HG03432 (cell line): ENCODE results near the gene ABRACL.

ENCODE experiments used
- ATAC-seq: cut with Tn5 transposase; IDR thresholded peaks from one replicate; pipeline ENCODE4 v1.9.1; 2021; ENCODE audit warnings: mild to moderate bottlenecking, moderate library complexity; ENCODE audit not compliant: unreplicated experiment

The ABRACL gene

DNA sequence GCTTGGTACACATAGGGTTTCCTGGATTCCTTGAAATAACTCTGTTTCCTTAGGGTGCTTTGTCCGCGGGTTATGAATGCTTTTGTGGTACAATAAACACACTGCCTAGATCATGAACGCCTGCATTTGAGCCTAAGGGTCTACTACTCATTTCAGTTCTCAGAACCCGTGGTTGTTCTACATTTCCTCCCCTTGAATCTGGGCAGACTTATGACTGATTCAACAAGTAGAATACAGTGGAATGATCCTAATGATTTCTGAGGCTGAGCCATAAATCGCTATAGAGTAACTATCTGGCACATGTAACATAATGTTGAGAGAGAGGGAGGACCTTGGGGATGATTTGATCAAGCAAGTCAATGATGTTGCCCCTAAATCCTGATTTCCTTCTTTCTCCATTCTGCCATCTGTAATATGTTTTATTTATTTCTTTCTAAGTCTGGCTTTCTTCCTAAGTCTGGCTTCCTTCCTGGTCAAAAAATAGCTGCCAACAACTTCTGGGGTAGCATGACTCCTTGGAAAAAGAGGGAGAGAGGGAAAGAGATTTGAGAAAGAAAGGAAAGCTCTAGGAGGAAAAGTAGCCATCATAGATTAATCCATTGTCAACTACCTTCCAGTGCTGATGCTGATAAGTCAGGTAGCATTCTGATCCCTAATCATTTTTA, 23.0 kb downstream of the ABRACL start:
- no peak for ATAC-seq

DNA sequence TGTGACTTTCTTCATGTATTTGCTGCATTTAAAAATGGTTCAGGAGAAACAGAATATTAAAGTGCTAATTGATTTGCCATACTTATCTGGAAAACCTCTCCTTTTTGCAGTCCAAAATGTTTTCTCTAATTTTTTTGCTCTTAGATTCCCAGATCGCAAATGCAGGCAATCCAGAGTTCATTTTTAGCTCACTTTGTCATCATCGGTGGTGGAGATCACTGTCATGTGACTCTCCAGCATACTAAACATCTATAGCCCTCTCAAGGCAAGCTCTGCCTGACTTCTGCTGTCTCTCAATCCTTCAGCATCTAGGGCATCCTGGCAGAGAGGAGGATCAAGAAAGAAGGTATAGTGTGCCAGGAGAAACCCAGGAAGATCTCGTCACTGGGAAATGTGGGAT, 24.8 kb downstream of the ABRACL start:
- ATAC-seq, result no peak

DNA sequence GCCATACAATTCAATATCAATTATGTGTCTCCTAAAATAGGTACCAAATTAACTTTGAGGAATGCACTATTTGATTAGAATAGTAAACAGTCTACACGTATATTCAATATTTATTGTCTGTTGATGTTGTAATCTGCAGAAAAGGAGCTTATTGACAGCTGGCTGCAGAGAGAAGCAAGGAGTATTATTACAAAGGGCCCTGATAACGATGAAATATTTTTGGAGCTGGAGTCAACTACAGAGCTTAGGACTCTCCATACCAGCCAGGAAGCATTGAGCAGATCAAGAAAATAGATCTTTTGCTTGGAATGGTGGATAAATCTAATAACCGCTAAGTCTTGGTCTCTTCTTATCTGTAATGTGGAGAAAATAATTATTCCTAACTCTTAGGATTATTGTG, 25.5 kb downstream of the ABRACL start:
- ATAC-seq, result no peak

DNA sequence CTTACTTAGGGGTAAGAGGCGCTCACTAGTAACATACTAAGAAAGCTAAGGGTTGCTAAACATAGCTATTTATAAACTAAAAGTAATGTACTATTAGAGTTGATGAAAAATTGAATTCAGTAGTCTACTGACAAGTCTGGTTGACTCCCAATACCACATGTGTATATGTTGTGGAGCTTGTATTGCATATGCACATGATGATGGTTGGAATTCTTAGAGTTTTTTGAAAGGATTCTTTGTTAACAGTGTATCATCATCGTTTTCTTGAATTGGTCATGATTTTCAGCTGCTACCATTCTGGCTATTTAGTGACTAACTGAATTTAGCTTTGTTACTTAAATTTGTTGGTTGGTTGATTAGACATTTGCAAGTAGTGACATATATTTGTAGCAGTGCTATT, 27.2 kb downstream of the ABRACL start:
- no peak for ATAC-seq

DNA sequence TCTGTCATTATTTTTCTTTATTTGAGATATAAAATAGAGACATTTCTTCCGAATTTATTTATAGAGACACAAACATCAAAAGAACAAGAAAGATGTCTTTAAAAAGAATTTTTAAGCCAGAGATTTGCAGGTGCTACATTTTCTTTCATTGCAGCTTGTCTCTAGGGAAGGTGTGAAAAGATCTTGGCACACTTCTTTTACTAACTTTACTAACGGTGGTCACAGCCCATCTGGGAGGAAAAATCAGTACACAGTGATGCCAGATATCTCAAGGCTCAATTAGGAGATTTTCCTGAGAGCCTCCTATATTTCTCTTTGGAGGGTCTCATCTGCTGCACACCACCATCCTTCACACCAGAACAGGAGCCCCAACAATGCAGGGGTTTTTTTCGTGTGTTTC, 29.5 kb downstream of the ABRACL start:
- no peak for ATAC-seq

DNA sequence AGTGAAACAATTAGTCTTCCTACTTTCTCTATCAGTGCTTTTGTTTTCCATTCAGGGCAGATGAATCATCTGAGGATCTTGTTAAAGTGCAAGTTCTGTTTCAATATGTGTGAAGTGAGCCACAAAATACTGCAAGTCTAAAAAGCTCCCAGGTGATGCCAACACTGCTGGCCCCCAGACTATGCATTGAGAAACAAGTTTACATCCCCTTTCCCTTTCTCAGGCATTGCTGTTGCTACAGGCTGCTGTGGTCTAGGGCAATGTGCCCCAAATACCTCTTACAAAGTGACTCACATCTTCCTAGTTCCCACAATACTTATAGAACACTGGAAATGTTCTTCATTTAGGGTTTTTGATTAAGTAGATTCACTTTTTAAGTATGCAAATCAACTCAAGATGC, 31.8 kb downstream of the ABRACL start:
- ATAC-seq, result no peak

DNA sequence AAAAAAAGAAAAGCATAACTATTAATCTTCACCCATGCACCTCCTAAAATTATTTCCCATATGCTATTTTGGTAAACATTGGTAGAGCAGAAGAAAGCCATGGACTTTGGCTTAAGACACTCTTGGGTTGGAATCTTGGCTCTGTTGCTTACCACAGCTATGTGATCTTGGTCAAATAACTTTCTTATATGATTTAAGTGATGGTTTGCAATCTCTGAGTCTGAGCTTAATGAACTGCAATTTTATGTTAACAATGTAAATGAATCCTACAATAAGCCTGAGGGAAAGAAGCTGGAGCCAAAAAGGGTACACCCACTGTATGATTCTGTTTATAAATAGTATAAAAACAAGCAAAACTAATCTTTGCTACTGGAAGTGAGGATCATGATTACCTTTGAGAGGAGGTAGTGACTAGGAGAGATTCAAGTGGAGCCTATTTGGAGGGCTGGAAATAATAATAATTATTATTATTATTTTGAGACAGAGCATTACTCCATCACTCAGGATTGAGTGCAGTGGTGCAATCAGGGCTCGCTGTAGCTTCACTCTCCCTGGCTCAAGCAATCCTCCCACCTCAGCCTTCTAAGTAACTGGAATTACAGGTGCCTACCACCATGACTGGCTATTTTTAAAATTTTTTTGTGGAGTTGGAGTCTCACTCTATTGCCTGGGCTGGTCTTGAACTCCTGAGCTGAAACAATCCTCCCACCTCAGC, 34.5 kb downstream of the ABRACL start:
- no peak for ATAC-seq

DNA sequence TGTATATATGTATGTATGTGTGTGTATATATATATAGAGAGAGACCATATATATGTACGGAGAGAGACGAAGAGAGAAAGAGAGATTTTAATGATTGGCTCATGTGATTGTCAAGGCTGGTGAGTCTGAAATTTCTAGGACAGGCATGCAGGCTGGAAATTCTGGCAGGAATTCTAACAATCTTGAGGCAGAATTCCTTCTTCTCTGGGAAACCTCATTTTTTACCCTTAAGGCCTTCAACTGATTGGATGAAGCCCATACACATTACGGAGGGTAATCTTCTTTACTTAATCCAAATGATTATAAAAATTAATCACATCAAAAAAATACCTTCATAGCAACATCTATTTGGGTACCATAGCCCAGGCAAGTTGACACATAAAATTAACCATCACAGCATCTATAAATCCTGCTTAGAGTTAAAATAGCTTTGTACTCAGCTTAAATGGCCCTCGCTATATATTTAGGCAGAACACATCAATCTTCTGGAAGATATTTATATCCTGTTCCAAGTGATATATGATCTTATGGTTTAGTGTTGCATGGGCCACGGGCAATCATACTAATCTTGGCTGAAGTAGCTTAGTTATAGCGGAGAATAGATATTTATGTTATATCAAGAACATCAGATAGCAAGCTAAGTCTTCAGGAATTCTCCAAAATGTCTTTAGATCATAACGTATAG, 36.6 kb downstream of the ABRACL start:
- no peak for ATAC-seq

DNA sequence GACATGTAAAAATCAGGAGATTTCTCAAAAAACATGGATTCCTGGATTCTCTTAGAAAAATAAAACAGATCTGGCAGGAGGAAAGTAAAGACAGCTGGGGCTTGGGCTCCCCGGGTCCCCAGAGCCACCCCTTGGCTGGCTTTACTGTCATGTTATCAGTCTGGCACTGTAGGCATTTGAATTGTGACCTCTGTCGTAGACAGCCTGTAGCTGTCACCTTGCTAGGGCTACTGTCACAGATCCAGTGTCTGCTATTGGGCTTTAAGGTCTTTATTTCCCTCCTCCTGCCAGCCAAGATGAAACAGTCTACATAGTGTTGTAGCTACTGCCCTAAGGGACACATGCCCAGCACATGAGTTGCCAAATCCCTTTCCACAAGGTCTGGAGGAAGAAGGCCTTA, 37.5 kb downstream of the ABRACL start:
- no peak for ATAC-seq

DNA sequence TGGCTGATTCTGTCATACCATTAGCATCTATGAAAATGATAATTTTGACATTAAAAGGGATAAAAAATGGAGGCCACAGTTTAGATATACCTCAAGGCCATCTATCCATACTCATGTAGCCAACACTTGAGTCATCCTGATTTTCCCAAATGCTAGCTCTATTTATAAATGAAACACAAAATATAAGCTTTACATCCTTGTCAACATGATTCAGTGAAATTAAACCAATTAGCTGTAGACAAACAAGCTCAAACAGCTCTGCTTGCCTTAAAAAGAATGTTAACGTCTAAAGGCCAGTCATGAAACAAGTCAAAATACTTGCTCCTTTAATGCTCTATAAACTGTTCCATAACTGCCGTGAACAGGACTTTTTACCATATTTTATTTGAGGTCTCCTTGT, 40.3 kb downstream of the ABRACL start:
- no peak for ATAC-seq

DNA sequence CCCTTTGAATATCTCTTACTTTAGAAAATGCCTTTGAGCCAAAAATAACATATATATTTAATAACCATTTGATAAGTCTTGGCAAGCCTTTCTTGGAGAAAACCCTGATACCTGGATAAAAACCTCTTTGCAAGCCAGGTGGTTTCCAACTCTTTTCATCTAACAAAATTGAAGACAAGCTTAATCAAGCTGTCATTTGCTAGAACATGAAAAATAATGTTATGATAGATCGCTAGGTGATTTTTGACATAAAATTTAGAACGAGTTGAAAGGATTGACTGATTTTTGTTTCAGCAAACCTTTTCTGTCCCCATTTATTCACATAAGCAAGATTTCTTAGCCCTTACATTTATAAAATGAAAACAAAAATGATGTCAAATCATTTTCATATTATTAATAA, 44.6 kb downstream of the ABRACL start:
- ATAC-seq, result no peak

DNA sequence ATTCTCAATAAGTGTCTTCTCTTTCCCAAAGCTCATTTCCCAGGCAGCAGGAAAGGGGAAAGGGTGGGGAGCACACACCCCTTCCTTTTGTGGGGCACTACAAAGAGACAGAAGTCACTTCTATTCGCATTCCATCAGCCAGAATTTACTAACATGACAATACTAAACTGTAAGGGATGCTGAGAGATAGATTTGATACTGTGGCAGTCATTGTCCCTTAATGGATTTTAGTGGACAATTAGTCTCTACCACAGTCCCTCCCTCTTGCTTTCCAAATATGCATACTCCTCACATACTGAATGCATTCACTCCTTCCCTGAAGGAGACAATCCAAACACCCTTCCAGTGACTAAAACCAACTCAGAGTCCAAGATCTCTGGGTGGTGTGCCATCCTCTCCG, 50.5 kb downstream of the ABRACL start:
- no peak for ATAC-seq

DNA sequence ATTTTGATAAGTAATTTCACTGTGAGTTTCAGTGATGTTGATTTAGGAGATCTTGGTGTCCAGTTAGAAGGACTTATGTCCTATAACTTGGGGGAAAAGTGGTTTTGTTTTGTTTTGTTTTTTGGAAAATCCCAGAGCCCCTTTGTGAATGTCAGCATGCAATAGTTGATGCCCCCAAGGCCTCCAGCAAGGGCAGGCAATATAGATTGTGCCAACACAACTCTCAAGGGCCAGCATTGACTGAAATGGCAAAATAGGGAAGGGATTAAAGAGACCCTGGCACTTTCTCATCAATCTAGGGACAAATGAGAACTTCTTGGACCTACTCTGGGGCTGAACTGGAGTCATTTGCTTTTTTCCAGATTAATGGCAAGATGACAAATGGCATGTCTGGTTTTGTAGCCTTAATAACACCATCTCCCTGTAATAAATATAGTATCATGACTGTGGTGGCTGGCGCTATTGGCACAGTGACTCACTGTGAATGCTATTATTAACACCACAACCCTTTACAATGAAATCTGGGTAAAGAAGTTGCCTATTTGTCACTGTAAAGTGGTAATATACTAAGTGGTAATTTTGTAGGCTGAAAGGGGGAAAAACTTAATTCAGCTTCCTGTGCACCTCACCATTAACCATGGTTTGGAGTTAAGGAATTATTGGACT, 51.8 kb downstream of the ABRACL start:
- no peak for ATAC-seq

DNA sequence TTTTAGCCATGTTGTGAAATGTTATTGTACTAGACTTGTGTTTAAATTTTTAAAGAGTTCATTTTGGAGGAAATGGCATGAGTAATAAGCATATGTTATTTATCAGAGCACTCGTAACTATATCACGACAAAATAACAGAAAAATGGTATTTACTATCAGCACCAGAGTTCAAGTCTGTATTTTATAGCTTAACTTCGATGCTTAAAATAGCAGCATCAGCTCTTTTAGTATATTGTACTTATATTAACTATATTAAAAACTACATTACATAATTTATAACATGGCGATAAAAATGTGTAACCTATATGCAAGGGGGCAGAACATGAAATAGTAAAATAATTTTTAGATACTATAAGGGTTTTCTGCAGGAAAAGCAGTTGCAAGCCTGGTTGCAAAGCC, 52.9 kb downstream of the ABRACL start:
- ATAC-seq, result no peak

DNA sequence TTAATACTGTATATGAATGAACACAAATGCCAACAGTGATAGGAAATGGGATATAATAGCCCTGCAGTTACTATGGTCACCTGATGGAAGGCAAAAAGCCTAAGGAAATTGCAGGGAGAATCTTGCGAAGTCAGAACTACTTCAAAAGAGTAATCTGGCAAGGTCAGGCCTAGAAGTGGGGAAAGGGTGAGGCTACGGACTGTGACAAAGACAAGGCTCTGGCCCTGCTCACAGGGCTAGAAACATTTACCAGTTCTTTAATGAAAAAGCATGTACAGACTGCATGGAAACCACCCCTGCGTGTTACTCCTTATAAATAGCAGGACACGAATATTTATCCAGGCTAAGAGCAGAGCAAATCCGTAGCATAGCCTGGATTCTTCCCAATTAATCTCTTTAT, 53.8 kb downstream of the ABRACL start:
- ATAC-seq, result no peak

DNA sequence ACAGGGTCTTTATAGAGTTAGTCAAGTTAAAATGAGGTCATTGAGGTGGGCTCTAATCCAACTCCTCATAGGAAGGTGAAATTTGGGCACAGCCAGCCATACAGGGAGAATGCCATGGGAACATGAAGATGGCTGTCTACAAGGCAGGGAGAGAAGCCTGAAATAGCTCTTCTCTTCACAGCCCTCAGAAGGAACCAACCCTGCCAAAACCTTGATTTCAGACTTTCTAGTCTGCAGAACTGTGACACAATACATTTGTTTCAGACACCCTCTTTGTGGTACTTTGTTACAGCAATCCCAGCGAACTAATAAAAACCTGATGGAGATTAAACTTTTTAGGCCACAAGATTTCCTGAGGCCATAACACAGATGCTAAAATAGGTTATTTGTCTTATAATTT, 63.3 kb downstream of the ABRACL start:
- no peak for ATAC-seq
